Dermis microvascular lymphatic vessel endothelial cell (primary cell): ENCODE results near the gene UBXN4. TPM values are rescaled to one million over a fixed set of nuclear protein-coding genes. Genes with fewer than 3 reads are reported as not detected.

Experiments
- total RNA-seq: library from RNA; depleted of rRNA; stranded (reverse); fragments of >200 nt; gene quantifications from 2 replicates; pipeline ENCODE4 v1.2.1, GENCODE V29; 2014

UBXN4 gene
- total RNA-seq, 1 donor from 2014 or later = 49.7 TPM

Other genes with a start within 250 kb of the UBXN4 start
- 4.2 and 6.0 TPM in 2 replicates for gene ZRANB3, start 210.6 kb upstream of the UBXN4 start, total RNA-seq
- 4.6 and 5.1 TPM in 2 replicates for gene R3HDM1, start 210.4 kb upstream of the UBXN4 start, total RNA-seq
- not detected in 2 replicates for gene LCT, start 95.3 kb downstream of the UBXN4 start, total RNA-seq
- gene MCM6, start 134.6 kb downstream of the UBXN4 start, total RNA-seq = 17.4 and 18.0 TPM in 2 replicates
- 29.7 and 51.3 TPM in 2 replicates for gene DARS1, start 243.8 kb downstream of the UBXN4 start, total RNA-seq